ENCODE measurements around the gene USP25.
A peak's percentile ranks its signal among the peaks of the same experiment; 100 is the strongest.

USP25 gene

DNA sequence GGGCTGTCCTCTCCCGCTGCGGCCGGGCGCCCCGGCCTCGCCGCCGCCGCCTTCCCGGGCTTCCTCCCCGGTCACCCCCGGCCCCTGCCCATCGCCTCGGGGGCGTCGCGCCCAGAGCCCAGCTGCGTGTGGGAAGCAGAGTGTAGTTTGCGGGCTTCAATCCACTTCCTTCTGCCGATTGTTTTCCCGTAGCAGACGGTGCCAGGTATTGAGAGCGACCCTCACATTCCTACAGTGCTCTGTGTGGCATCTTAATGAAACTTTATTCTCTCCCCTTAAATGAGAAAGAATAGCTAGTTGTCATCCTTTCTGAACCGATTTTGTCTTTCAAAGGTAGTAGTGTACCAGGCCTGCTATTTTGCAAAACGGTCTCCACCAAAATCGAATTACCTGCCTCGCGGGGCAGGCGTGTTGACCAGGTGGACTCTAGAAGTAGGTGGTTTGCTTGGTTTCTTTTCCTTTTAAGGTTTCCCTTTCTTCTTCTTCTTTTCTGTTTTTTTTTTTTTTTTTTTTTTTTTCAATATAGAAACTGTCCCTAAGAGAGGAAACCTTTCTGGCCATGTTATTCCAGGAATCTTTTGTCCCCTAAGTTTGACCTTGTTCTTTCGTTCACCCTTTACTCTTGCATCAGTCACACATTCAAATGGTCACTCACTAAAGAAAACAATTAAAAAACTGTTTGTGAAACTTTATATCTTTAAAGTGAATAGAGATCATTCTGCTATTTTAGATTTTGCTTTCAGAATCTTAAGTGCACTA, 881 bp downstream of the USP25 start:
- Histone ChIP-seq H2AFZ (ENCODE audit: low read depth, low read length) (no peak overlapping the region), H3K27me3 (ENCODE audit: low read depth, low read length) (peaks cover 3% of the 10 kb centered on the region; the same call in 1 of the 2 replicates), H3K36me3 (replicated peaks; ENCODE audit: low read depth, low read length) (no peaks in the 10 kb centered on the region), H3K9ac (ENCODE audit: low read length) (peak overlapping the region; percentile 58), H3K79me2 (ENCODE audit: low read length) (peaks cover 51% of the 10 kb centered on the region), H3K9me3 (ENCODE audit: insufficient read depth, low read length) (no peaks in the 10 kb centered on the region), H3K4me1 (ENCODE audit: low read length) (peaks cover 13% of the 10 kb centered on the region), H3K4me3 (ENCODE audit: low read length) (peak overlapping the region; percentile 80), H3K27ac (ENCODE audit: low read length) (peak overlapping the region; percentile 64), H4K20me1 (ENCODE audit: insufficient read depth, low read length) (peaks cover 8% of the 10 kb centered on the region; the same call in 1 of the 2 replicates), H3K4me2 (ENCODE audit: low read length) (peak overlapping the region; percentile 85)
- TF ChIP-seq, protein P1, sequence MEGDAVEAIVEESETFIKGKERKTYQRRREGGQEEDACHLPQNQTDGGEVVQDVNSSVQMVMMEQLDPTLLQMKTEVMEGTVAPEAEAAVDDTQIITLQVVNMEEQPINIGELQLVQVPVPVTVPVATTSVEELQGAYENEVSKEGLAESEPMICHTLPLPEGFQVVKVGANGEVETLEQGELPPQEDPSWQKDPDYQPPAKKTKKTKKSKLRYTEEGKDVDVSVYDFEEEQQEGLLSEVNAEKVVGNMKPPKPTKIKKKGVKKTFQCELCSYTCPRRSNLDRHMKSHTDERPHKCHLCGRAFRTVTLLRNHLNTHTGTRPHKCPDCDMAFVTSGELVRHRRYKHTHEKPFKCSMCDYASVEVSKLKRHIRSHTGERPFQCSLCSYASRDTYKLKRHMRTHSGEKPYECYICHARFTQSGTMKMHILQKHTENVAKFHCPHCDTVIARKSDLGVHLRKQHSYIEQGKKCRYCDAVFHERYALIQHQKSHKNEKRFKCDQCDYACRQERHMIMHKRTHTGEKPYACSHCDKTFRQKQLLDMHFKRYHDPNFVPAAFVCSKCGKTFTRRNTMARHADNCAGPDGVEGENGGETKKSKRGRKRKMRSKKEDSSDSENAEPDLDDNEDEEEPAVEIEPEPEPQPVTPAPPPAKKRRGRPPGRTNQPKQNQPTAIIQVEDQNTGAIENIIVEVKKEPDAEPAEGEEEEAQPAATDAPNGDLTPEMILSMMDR (IDR thresholded peaks at IDR 0.05; ENCODE audit: low read depth, low read length) = no peak
- TF ChIP-seq EZH2phosphoT487 (IDR thresholded peaks at IDR 0.05; ENCODE audit: low read depth) = no peak

DNA sequence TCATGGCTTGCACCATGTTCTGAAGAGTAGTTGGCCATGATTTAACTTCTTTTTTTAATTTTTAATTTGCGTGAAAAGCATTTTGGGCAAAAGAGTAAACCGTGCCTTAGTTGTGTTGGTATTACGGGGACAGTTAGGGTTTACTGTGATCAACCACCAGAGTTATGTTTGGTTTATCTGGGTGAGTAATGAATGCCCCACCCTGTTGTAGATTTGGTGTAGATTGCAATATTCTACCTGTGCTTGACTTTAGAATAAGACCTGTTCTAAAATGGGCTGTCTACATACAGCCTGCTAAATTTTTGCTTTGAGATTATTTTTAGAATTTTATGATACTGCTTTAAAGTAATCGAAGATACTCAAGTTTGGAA, 1.4 kb downstream of the USP25 start:
- H3K27ac ChIP-seq (ENCODE audit: low read length) = peak overlapping the region; percentile 15; the same call in 1 of the 2 replicates
- H3K79me2 ChIP-seq (ENCODE audit: low read length) = peaks cover 57% of the 10 kb centered on the region
- TF ChIP-seq, protein P1 (IDR thresholded peaks at IDR 0.05; ENCODE audit: low read depth, low read length) = no peak
- no peak for TF ChIP-seq EZH2phosphoT487 (IDR thresholded peaks at IDR 0.05; ENCODE audit: low read depth)
- peak overlapping the region; percentile 80 for H3K4me3 ChIP-seq (ENCODE audit: low read length)
- H3K4me1 ChIP-seq (ENCODE audit: low read length) = peaks cover 13% of the 10 kb centered on the region
- peak overlapping the region; percentile 58 for H3K9ac ChIP-seq (ENCODE audit: low read length)
- H2AFZ ChIP-seq (ENCODE audit: low read depth, low read length) = no peak overlapping the region
- H3K36me3 ChIP-seq (replicated peaks; ENCODE audit: low read depth, low read length) = no peaks in the 10 kb centered on the region
- H4K20me1 ChIP-seq (ENCODE audit: insufficient read depth, low read length) = peaks cover 8% of the 10 kb centered on the region; the same call in 1 of the 2 replicates
- H3K27me3 ChIP-seq (ENCODE audit: low read depth, low read length) = peaks cover 3% of the 10 kb centered on the region; the same call in 1 of the 2 replicates
- peak overlapping the region; percentile 85 for H3K4me2 ChIP-seq (ENCODE audit: low read length)
- H3K9me3 ChIP-seq (ENCODE audit: insufficient read depth, low read length) = no peaks in the 10 kb centered on the region

DNA sequence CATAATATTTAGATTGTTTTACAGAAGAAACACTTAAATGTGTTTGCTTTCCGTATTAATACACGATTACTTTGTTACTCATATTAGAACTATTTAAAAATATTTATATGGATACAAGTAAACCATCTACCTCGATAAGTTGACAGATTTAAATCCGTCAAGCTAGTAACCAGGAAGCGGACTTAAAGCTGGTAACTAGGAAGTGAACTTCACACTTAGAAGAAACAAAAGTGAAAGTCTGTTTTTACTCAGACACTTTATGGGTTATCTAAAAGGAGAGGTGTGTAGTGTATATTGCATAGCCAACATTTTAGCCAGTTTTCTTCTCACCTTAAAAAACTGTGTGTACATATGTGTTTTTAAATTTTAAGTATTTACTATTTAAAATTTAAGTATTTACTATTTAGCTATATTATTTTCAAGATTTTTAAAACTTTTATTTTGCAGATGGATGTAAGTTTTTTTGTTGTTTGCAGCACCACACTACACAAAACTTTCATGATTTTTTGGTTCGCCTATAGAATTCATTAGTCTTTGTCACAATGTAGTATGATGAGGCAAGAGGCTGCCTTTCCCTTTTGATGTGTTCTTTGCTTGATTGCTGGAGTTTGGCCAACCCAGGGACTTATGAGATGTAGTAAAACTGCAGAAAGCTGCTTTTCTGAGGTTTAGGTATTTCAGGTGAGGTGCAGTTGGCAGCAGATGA, 2.7 kb downstream of the USP25 start:
- Histone ChIP-seq H3K9me3 (ENCODE audit: insufficient read depth, low read length) (no peaks in the 10 kb centered on the region), H3K4me2 (ENCODE audit: low read length) (peak overlapping the region; percentile 85), H3K27me3 (ENCODE audit: low read depth, low read length) (peaks cover 3% of the 10 kb centered on the region; the same call in 1 of the 2 replicates), H3K27ac (ENCODE audit: low read length) (0 out of 2 replicates have a peak overlapping the region, but pooled peaks have one; percentile 24), H4K20me1 (ENCODE audit: insufficient read depth, low read length) (peaks cover 8% of the 10 kb centered on the region; the same call in 1 of the 2 replicates), H3K4me3 (ENCODE audit: low read length) (peak overlapping the region; percentile 80), H3K36me3 (replicated peaks; ENCODE audit: low read depth, low read length) (no peaks in the 10 kb centered on the region), H3K4me1 (ENCODE audit: low read length) (peaks cover 13% of the 10 kb centered on the region), H3K79me2 (ENCODE audit: low read length) (peaks cover 69% of the 10 kb centered on the region), H2AFZ (ENCODE audit: low read depth, low read length) (no peak overlapping the region), H3K9ac (ENCODE audit: low read length) (peak overlapping the region; percentile 58)
- TF ChIP-seq, protein P1 (IDR thresholded peaks at IDR 0.05; ENCODE audit: low read depth, low read length) = no peak
- TF ChIP-seq EZH2phosphoT487 (IDR thresholded peaks at IDR 0.05; ENCODE audit: low read depth) = no peak

DNA sequence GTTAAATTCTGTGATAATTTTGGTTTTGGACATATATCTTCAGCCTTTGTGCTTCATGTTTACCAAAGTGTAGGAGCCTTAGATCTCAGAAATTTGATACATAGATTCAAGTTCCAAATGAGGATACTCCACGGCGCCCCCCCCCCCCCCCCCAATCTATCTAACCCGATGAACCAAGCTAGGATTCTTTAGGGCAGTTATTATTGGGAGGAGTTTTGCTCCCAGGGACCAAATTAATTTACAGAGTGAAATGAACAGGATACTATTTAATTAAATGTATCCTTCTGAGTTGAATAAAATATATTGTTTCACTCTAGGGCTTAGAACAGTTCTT, 3.2 kb downstream of the USP25 start:
- Histone ChIP-seq H2AFZ (ENCODE audit: low read depth, low read length) (no peak overlapping the region), H3K79me2 (ENCODE audit: low read length) (peaks cover 74% of the 10 kb centered on the region), H3K4me3 (ENCODE audit: low read length) (peak overlapping the region; percentile 69), H3K4me2 (ENCODE audit: low read length) (peak overlapping the region; percentile 85), H3K9me3 (ENCODE audit: insufficient read depth, low read length) (no peaks in the 10 kb centered on the region), H3K27me3 (ENCODE audit: low read depth, low read length) (peaks cover 3% of the 10 kb centered on the region; the same call in 1 of the 2 replicates), H4K20me1 (ENCODE audit: insufficient read depth, low read length) (peaks cover 8% of the 10 kb centered on the region; the same call in 1 of the 2 replicates), H3K4me1 (ENCODE audit: low read length) (peaks cover 13% of the 10 kb centered on the region), H3K27ac (ENCODE audit: low read length) (0 out of 2 replicates have a peak overlapping the region, but pooled peaks have one; percentile 24), H3K9ac (ENCODE audit: low read length) (peak overlapping the region; percentile 9; the same call in 1 of the 2 replicates), H3K36me3 (replicated peaks; ENCODE audit: low read depth, low read length) (no peaks in the 10 kb centered on the region)
- TF ChIP-seq EZH2phosphoT487 (IDR thresholded peaks at IDR 0.05; ENCODE audit: low read depth) = no peak
- TF ChIP-seq, protein P1 (IDR thresholded peaks at IDR 0.05; ENCODE audit: low read depth, low read length) = no peak

Data from OCI-LY3 (cell line).